Measurements from ENCODE around the gene SLCO4A1. TPM values are rescaled to one million over a fixed set of nuclear protein-coding genes. Genes with fewer than 3 reads are reported as not detected.
"Not testable (repeated sequence)": the region's sequence is repeated elsewhere in the genome, so short reads cannot be mapped to it uniquely, and the experiment has no call there.

SLCO4A1 gene
- total and polyA plus RNA-seq, 5 experiments from 2014 or later: 0.93 to 1.4 (median 1.4) TPM; not detected in 2

- Mint-ChIP-seq H3K36me3 (no peaks in the 10 kb centered on the region), H3K27me3 (no peaks in the 10 kb centered on the region)
- ATAC-seq: no peak
Measured at GRCh38 chr20:62670156-62670555, 27.9 kb downstream of the SLCO4A1 start.

GRCh38 chr20:62670998-62671397, 28.7 kb downstream of the SLCO4A1 start:
- Mint-ChIP-seq H3K27me3 (no peaks in the 10 kb centered on the region), H3K4me3 (no peak overlapping the region), H3K36me3 (no peaks in the 10 kb centered on the region), H3K4me1 (peaks cover 0 to 2% (median 0%) of the 10 kb centered on the region in 4 donors), H3K9me3 (no peaks in the 10 kb centered on the region), H3K27ac (peak overlapping the region in 1 of 10 donors; percentile 46)
- POLR2A ChIA-PET: no interaction called here
- DNase-seq: no peak
- ATAC-seq: no peak

More at GRCh38 chr20:62670156-62670555, 27.9 kb downstream of the SLCO4A1 start:
- Mint-ChIP-seq H3K27ac (no peak overlapping the region), H3K4me3 (no peak overlapping the region), H3K9me3 (no peaks in the 10 kb centered on the region), H3K4me1 (peaks cover 0 to 2% (median 0%) of the 10 kb centered on the region in 4 donors)
- POLR2A ChIA-PET: interaction anchor here (1.5 kb wide), 1 partner anchor 139 kb away, joined by 4 read pairs; no protein-coding TSS in a partner anchor
- no peak for DNase-seq

- no peak overlapping the region for H3K4me3 Mint-ChIP-seq
- POLR2A ChIA-PET: no interaction called here
- no peaks in the 10 kb centered on the region for H3K9me3 Mint-ChIP-seq
- no peak for DNase-seq
- peak overlapping the region in 1 of 10 donors; percentile 52 for H3K27ac Mint-ChIP-seq
- no peaks in the 10 kb centered on the region for H3K27me3 Mint-ChIP-seq
- H3K36me3 Mint-ChIP-seq: no peaks in the 10 kb centered on the region
- H3K4me1 Mint-ChIP-seq: peaks cover 0 to 2% (median 0%) of the 10 kb centered on the region in 4 donors
- no peak for ATAC-seq
Measured at GRCh38 chr20:62671765-62672164, 29.5 kb downstream of the SLCO4A1 start.

GRCh38 chr20:62674370-62674769, 32.1 kb downstream of the SLCO4A1 start:
- Mint-ChIP-seq H3K27ac (no peak overlapping the region), H3K4me1 (peaks cover 1 to 8% (median 5%) of the 10 kb centered on the region in 4 donors), H3K27me3 (peaks cover 0 to 2% (median 0%) of the 10 kb centered on the region in 5 donors), H3K4me3 (no peak overlapping the region), H3K36me3 (no peaks in the 10 kb centered on the region), H3K9me3 (peaks cover 0 to 1% (median 0%) of the 10 kb centered on the region in 9 donors)
- ATAC-seq (no peak), DNase-seq (no peak)
- POLR2A ChIA-PET: no interaction called here

- Mint-ChIP-seq H3K27me3 (peaks cover 0 to 2% (median 0%) of the 10 kb centered on the region in 5 donors), H3K9me3 (peaks cover 0 to 7% (median 0%) of the 10 kb centered on the region in 9 donors), H3K36me3 (peaks cover 0 to 6% (median 4%) of the 10 kb centered on the region in 3 donors), H3K27ac (no peak overlapping the region), H3K4me3 (no peak overlapping the region), H3K4me1 (peaks cover 1 to 8% (median 5%) of the 10 kb centered on the region in 4 donors)
- DNase-seq (no peak), ATAC-seq (no peak)
- POLR2A ChIA-PET: no interaction called here
Measured at GRCh38 chr20:62675156-62675876, 33.0 kb downstream of the SLCO4A1 start.

- H3K27me3 Mint-ChIP-seq: peaks cover 0 to 4% (median 0%) of the 10 kb centered on the region in 5 donors
- peaks cover 0 to 6% (median 4%) of the 10 kb centered on the region in 3 donors for H3K36me3 Mint-ChIP-seq
- no peak overlapping the region for H3K4me3 Mint-ChIP-seq
- POLR2A ChIA-PET: no interaction called here
- no peak overlapping the region for H3K27ac Mint-ChIP-seq
- peaks cover 0 to 10% (median 0%) of the 10 kb centered on the region in 9 donors for H3K9me3 Mint-ChIP-seq
- no peak for DNase-seq
- no peak for ATAC-seq
- peaks cover 1 to 8% (median 5%) of the 10 kb centered on the region in 4 donors for H3K4me1 Mint-ChIP-seq
Measured at GRCh38 chr20:62675877-62676260, 33.6 kb downstream of the SLCO4A1 start.

GRCh38 chr20:62676976-62677375, 34.7 kb downstream of the SLCO4A1 start:
- no peak for ATAC-seq

GRCh38 chr20:62677678-62678077, 35.4 kb downstream of the SLCO4A1 start:
- Mint-ChIP-seq H3K27me3 (peaks cover 0 to 7% (median 0%) of the 10 kb centered on the region in 5 donors), H3K27ac (peak overlapping the region in 1 of 10 donors; percentile 24), H3K4me1 (peaks cover 3 to 8% (median 5%) of the 10 kb centered on the region in 4 donors), H3K36me3 (peaks cover 0 to 6% (median 4%) of the 10 kb centered on the region in 3 donors), H3K9me3 (peaks cover 0 to 16% (median 0%) of the 10 kb centered on the region in 9 donors), H3K4me3 (no peak overlapping the region)
- DNase-seq (no peak), ATAC-seq (no peak)
- POLR2A ChIA-PET: no interaction called here

More at GRCh38 chr20:62676976-62677375, 34.7 kb downstream of the SLCO4A1 start:
- Mint-ChIP-seq H3K9me3 (peaks cover 0 to 16% (median 0%) of the 10 kb centered on the region in 9 donors), H3K4me3 (no peak overlapping the region), H3K27me3 (peaks cover 0 to 4% (median 0%) of the 10 kb centered on the region in 5 donors), H3K36me3 (peaks cover 0 to 6% (median 4%) of the 10 kb centered on the region in 3 donors), H3K27ac (no peak overlapping the region), H3K4me1 (peaks cover 1 to 8% (median 5%) of the 10 kb centered on the region in 4 donors)
- DNase-seq: no peak
- POLR2A ChIA-PET: no interaction called here

GRCh38 chr20:62678553-62678952, 36.2 kb downstream of the SLCO4A1 start:
- DNase-seq (no peak), ATAC-seq (no peak)
- H3K36me3 Mint-ChIP-seq: peaks cover 0 to 6% (median 4%) of the 10 kb centered on the region in 3 donors
- POLR2A ChIA-PET: no interaction called here
- peaks cover 3 to 8% (median 5%) of the 10 kb centered on the region in 4 donors for H3K4me1 Mint-ChIP-seq
- peak overlapping the region in 1 of 10 donors; percentile 21 for H3K27ac Mint-ChIP-seq
- H3K9me3 Mint-ChIP-seq: peaks cover 0 to 16% (median 0%) of the 10 kb centered on the region in 9 donors
- no peak overlapping the region for H3K4me3 Mint-ChIP-seq
- H3K27me3 Mint-ChIP-seq: peaks cover 0 to 7% (median 0%) of the 10 kb centered on the region in 5 donors

GRCh38 chr20:62679978-62680589, 37.8 kb downstream of the SLCO4A1 start:
- POLR2A ChIA-PET: no interaction called here
- Mint-ChIP-seq H3K27me3 (peaks cover 0 to 7% (median 2%) of the 10 kb centered on the region in 5 donors), H3K9me3 (peaks cover 0 to 16% (median 0%) of the 10 kb centered on the region in 9 donors), H3K27ac (no peak overlapping the region), H3K36me3 (peaks cover 0 to 6% (median 4%) of the 10 kb centered on the region in 3 donors), H3K4me3 (no peak overlapping the region), H3K4me1 (peaks cover 3 to 8% (median 5%) of the 10 kb centered on the region in 4 donors)
- DNase-seq (no peak), ATAC-seq (no peak)

GRCh38 chr20:62682912-62683517, 40.7 kb downstream of the SLCO4A1 start:
- Mint-ChIP-seq H3K9me3 (peaks cover 0 to 16% (median 0%) of the 10 kb centered on the region in 9 donors), H3K4me3 (no peak overlapping the region), H3K27me3 (peaks cover 0 to 18% (median 14%) of the 10 kb centered on the region in 5 donors), H3K27ac (no peak overlapping the region), H3K4me1 (peaks cover 10 to 18% (median 13%) of the 10 kb centered on the region in 4 donors), H3K36me3 (peaks cover 0 to 6% (median 4%) of the 10 kb centered on the region in 3 donors)
- ATAC-seq (no peak), DNase-seq (no peak)
- POLR2A ChIA-PET: no interaction called here

- H3K36me3 Mint-ChIP-seq, H3K27ac Mint-ChIP-seq, ATAC-seq, POLR2A ChIA-PET, H3K4me3 Mint-ChIP-seq, DNase-seq: not testable (repeated sequence)
- Mint-ChIP-seq H3K9me3 (peaks cover 0 to 16% (median 0%) of the 10 kb centered on the region in 9 donors), H3K27me3 (peaks cover 0 to 18% (median 15%) of the 10 kb centered on the region in 5 donors), H3K4me1 (peaks cover 7 to 14% (median 11%) of the 10 kb centered on the region in 4 donors)
Measured at GRCh38 chr20:62683660-62684322, 41.5 kb downstream of the SLCO4A1 start.

Measured in naive thymus-derived CD8-positive, alpha-beta T cell (primary cell).